ENCODE data around the gene SPRYD7. TPM values are rescaled to one million over a fixed set of nuclear protein-coding genes. Genes with fewer than 3 reads are reported as not detected.

SPRYD7 gene
- total and polyA plus RNA-seq, 2 of the 8 experiments (the other 6 are each of a cell fraction or from before 2014, with no cell fraction given) = 1.1 to 3.1 TPM

- H3K56ac ChIP-seq (replicated peaks; ENCODE audit: insufficient read length, low read depth, low read length) = no peak overlapping the region
- H3K4me1 ChIP-seq (replicated peaks in 1 of 4; ENCODE audit: control insufficient read depth in 3 of 4, insufficient read depth in 4 of 4, low read length in 3 of 4) = no peaks in the 10 kb centered on the region
- H2BK15ac ChIP-seq (ENCODE audit: low read length) = no peak overlapping the region
- no peak overlapping the region for H2BK5ac ChIP-seq (ENCODE audit: low read depth, low read length)
- no peaks in the 10 kb centered on the region for H3K36me3 ChIP-seq (ENCODE audit: control insufficient read depth in 2 of 4, insufficient read depth in 4 of 4, low read length in 3 of 4)
- H3K18ac ChIP-seq (ENCODE audit: extremely low read depth, low read length) = no peak overlapping the region
- H3K79me1 ChIP-seq (ENCODE audit: low read depth, low read length) = no peaks in the 10 kb centered on the region
- no peaks in the 10 kb centered on the region for H4K20me1 ChIP-seq (replicated peaks in 1 of 2; ENCODE audit: control insufficient read depth in 1 of 2, insufficient read depth in 2 of 2, low read length in 2 of 2)
- H2AK5ac ChIP-seq (ENCODE audit: low read depth, low read length) = no peak overlapping the region
- no peaks in the 10 kb centered on the region for H3K9me3 ChIP-seq (ENCODE audit: insufficient read depth in 2 of 2, low read depth in 1 of 2, low read length in 1 of 2)
- H2AFZ ChIP-seq (ENCODE audit: low read length) = no peak overlapping the region
- CTCF ChIA-PET (ENCODE audit: partially characterized antibody) = interaction anchor here (1.5 kb wide), 1 partner anchor 11 kb away, joined by 4 read pairs; no protein-coding TSS in a partner anchor
- H2BK12ac ChIP-seq (ENCODE audit: low read depth, low read length) = no peak overlapping the region
- FAIRE-seq (no peak), DNase-seq (ENCODE audit: low read depth in 1 of 2, low spot score in 2 of 2) (no peak)
- H3K27ac ChIP-seq (ENCODE audit: low read depth, low read length) = no peak overlapping the region
- WGBS, 2 experiments (ENCODE audit: extremely low coverage in 1 of 2, insufficient coverage in 1 of 2, insufficient read length in 1 of 2, insufficient replicate concordance in 2 of 2, low coverage in 1 of 2, low lambda C conversion rate in 2 of 2, missing lambda C conversion rate in 1 of 2) = 71% methylated on average over 5 of the region's 5 CpGs; no CpG with 5 or more reads in 1 of the 2 experiments
- POLR2A ChIA-PET (ENCODE audit: partially characterized antibody) = no interaction called here
- no peak overlapping the region for H4K8ac ChIP-seq (ENCODE audit: extremely low read depth, insufficient read depth, low read length)
- H2BK20ac ChIP-seq (ENCODE audit: low read length) = no peak overlapping the region
- H3K4ac ChIP-seq (replicated peaks; ENCODE audit: insufficient read length, low read depth, low read length) = no peak overlapping the region
- H4K5ac ChIP-seq (ENCODE audit: insufficient read length, low read depth, low read length) = no peak overlapping the region
- H3K23me2 ChIP-seq (ENCODE audit: low read depth, low read length) = peaks cover 11% of the 10 kb centered on the region; the same call in 1 of the 2 replicates
- H3K9ac ChIP-seq (replicated peaks in 1 of 4; ENCODE audit: extremely low read depth in 1 of 4, low read depth in 3 of 4, low read length in 3 of 4) = no peak overlapping the region
- no peak overlapping the region for H3K4me3 ChIP-seq (ENCODE audit: extremely low read depth in 1 of 4, insufficient read depth in 2 of 4, low read depth in 3 of 4, low read length in 4 of 4)
- no peaks in the 10 kb centered on the region; a peak in 1 of 7 replicates for H3K27me3 ChIP-seq (replicated peaks in 1 of 4; ENCODE audit: control insufficient read depth in 3 of 4, extremely low read depth in 1 of 4, insufficient read depth in 3 of 4, low read length in 3 of 4)
- no peak for TF ChIP-seq RFX5 (IDR thresholded peaks at IDR 0.05; ENCODE audit: borderline replicate concordance, low read depth, low read length)
- TF ChIP-seq ZNF274 (IDR thresholded peaks at IDR 0.05; ENCODE audit: borderline replicate concordance, extremely low read depth, low read length) = no peak
- TF ChIP-seq GABPA (IDR thresholded peaks at IDR 0.05; ENCODE audit: borderline replicate concordance, insufficient read depth, low read length) = no peak
- TF ChIP-seq CTBP2 (IDR thresholded peaks at IDR 0.05; ENCODE audit: borderline replicate concordance, insufficient read depth, insufficient read length, low read length) = no peak
- TF ChIP-seq MAX (IDR thresholded peaks at IDR 0.05) = no peak
- TF ChIP-seq CBX8 (IDR thresholded peaks at IDR 0.05; ENCODE audit: borderline replicate concordance, low read depth, low read length) = no peak
- no peak for TF ChIP-seq PHF8 (conservative IDR thresholded peaks at IDR 0.05; ENCODE audit: low read depth, low read length)
- no peak for TF ChIP-seq SUZ12 (IDR thresholded peaks at IDR 0.05; ENCODE audit: low read length)
- no peak overlapping the region for H3K4me2 ChIP-seq (ENCODE audit: insufficient read depth in 1 of 2, low read depth in 2 of 2, low read length in 2 of 2)
- no peak overlapping the region for H3K23ac ChIP-seq (ENCODE audit: insufficient read length)
- H2BK120ac ChIP-seq (replicated peaks; ENCODE audit: low read depth, low read length) = no peak overlapping the region
- no peak overlapping the region for H4K91ac ChIP-seq (replicated peaks; ENCODE audit: insufficient read length, low read length)
- H3K14ac ChIP-seq (ENCODE audit: insufficient read length) = no peak overlapping the region
- no peaks in the 10 kb centered on the region for H3K79me2 ChIP-seq (ENCODE audit: control insufficient read depth in 1 of 2, insufficient read depth in 2 of 2, low read length in 2 of 2)
Observed at GRCh38 chr13:49938314-49938713, 2.2 kb upstream of the SPRYD7 start.

All from H1 (cell line).